Ascending aorta (tissue), 2 donors: ENCODE measurements around the gene ZNF625. TPM values are rescaled to one million over a fixed set of nuclear protein-coding genes. Genes with fewer than 3 reads are reported as not detected.
"Not testable (repeated sequence)": the region's sequence is repeated elsewhere in the genome, so short reads cannot be mapped to it uniquely, and the experiment has no call there.

ENCODE experiments used
- DNase-seq, 2 donors: peaks; one replicate each; pipeline ENCODE4 v3.0.0-alpha.2; 2019; ENCODE audit warnings: low spot score in 2 of 2
- H3K27ac ChIP-seq, 2 donors: fragments of 200-600 bp; sonication (generic); one replicate each; pipeline ENCODE4 v1.5.1; 2016 to 2017; ENCODE audit warnings: mild to moderate bottlenecking in 1 of 2
- H3K27me3 ChIP-seq: fragments of 200-600 bp; sonication (generic); one replicate; pipeline ENCODE4 v1.5.1; 2017
- H3K36me3 ChIP-seq, 2 donors: fragments of 200-600 bp; sonication (generic); one replicate each; pipeline ENCODE4 v1.5.1; 2016
- H3K4me1 ChIP-seq, 2 donors: fragments of 200-600 bp; sonication (generic); one replicate each; pipeline ENCODE4 v1.5.1; 2016 to 2017; ENCODE audit warnings: mild to moderate bottlenecking in 1 of 2
- H3K4me3 ChIP-seq, 2 donors: fragments of 200-600 bp; sonication (generic); one replicate each; pipeline ENCODE4 v1.5.1; 2016 to 2017; ENCODE audit warnings: mild to moderate bottlenecking in 1 of 2
- H3K9me3 ChIP-seq, 2 donors: fragments of 200-600 bp; sonication (generic); one replicate each; pipeline ENCODE4 v1.5.1; 2016
- intact Hi-C: fragments of 100-400 bp; cut with DNase I; formaldehyde crosslinking; loops from one replicate; pipeline ENCODE4 v1.15.1; 2023
- total RNA-seq: library from RNA; depleted of rRNA; stranded (reverse); fragments of >200 nt; gene quantifications from one replicate; pipeline ENCODE4 v1.1.0, GENCODE V29; 2016
- TF ChIP-seq, protein P1 (sequence below), 3 experiments: fragments of 200-600 bp in 2 of 3; fragments of 450-650 bp in 1 of 3; sonication (generic) in 2 of 3; IDR thresholded peaks; one replicate each; pipeline ENCODE4 v1.5.1; 2016 to 2019; ENCODE audit warnings: antibody characterized with exemption in 3 of 3, mild to moderate bottlenecking in 1 of 3, moderate library complexity in 1 of 3

Gene ZNF625
- total RNA-seq, 1 donor from 2014 or later, result 12.0 TPM

DNA sequence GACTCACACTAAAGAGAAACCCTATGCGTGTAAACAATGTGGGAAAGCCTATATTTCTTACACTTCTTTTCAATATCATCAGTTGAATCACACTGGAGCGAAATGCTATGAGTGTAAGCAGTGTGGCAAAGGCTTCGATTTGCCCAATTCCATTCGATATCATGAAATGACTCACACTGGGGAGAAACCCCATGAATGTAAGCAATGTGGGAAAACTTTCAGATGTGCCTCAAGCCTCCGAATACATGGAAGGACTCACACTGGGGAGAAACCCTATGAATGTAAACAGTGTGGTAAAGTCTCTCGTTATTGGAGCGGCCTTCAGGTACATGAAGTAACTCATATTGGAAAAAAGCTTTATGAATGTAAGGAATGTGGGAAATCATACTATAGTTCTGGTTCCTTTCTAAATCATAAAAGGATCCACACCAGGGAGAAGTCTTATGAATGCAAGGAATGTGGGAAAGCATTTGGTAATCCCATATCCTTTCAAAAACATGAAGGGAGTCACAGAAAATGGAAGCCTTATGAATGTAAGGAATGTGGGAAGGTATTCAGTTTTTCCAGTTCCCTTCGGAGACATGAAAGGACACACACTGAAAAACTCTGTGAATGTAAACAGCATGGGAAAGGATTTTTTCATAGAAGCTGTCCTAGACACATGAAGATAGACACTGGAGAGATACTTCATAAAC, 44.4 kb downstream of the ZNF625 start:
- TF ChIP-seq, protein P1, sequence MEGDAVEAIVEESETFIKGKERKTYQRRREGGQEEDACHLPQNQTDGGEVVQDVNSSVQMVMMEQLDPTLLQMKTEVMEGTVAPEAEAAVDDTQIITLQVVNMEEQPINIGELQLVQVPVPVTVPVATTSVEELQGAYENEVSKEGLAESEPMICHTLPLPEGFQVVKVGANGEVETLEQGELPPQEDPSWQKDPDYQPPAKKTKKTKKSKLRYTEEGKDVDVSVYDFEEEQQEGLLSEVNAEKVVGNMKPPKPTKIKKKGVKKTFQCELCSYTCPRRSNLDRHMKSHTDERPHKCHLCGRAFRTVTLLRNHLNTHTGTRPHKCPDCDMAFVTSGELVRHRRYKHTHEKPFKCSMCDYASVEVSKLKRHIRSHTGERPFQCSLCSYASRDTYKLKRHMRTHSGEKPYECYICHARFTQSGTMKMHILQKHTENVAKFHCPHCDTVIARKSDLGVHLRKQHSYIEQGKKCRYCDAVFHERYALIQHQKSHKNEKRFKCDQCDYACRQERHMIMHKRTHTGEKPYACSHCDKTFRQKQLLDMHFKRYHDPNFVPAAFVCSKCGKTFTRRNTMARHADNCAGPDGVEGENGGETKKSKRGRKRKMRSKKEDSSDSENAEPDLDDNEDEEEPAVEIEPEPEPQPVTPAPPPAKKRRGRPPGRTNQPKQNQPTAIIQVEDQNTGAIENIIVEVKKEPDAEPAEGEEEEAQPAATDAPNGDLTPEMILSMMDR (IDR thresholded peaks at IDR 0.05), result no peak
- H3K27ac ChIP-seq, result no peak overlapping the region
- no peaks in the 10 kb centered on the region for H3K27me3 ChIP-seq
- H3K9me3 ChIP-seq, result peaks cover 12 to 78% of the 10 kb centered on the region in 2 donors
- no peak overlapping the region for H3K4me3 ChIP-seq
- H3K4me1 ChIP-seq, result no peaks in the 10 kb centered on the region
- H3K36me3 ChIP-seq, result peaks cover 15 to 44% of the 10 kb centered on the region in 2 donors
- intact Hi-C loops, result no loop called here
- DNase-seq, result no peak

DNA sequence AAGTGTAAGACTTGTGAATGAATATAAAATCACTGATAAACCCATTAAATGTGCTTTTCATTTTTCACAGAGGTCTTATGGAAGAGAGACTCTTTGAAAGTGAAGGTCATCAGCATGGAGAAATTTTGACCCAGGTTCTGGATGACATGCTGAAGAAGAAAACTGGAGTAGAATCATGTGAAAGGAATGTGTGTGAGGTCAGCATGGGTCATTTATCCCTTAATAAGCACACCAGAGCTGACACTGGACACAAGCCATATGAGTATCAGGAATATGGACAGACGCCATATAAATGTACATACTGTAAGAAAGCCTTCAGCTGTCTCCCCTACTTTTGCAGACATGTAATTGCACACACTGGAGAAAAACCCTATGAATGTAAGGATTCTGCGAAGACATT, 45.4 kb downstream of the ZNF625 start:
- Histone ChIP-seq H3K27ac (no peak overlapping the region), H3K4me1 (no peaks in the 10 kb centered on the region), H3K36me3 (peaks cover 15 to 44% of the 10 kb centered on the region in 2 donors), H3K9me3 (peaks cover 12 to 87% of the 10 kb centered on the region in 2 donors), H3K27me3 (no peaks in the 10 kb centered on the region), H3K4me3 (no peak overlapping the region)
- DNase-seq, result no peak
- intact Hi-C loops, result no loop called here
- TF ChIP-seq, protein P1 (IDR thresholded peaks at IDR 0.05), result no peak

DNA sequence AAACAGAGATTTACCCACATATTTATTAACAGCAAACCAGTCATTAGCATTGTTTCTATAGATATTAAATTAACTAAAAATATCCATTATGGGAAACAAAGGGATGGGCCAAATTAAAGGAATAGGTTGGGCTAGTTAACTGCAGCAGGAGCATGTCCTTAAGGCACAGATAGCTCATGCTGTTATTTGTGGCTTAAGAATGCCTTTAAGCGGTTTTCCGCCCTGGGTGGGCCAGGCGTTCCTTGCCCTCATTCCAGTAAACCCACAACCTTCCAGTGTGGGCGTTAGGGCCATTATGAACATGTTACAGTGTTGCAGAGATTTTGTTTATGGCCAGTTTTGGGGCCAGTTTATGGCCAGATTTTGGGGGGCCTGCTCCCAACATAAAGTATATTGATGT, 52.6 kb downstream of the ZNF625 start:
- DNase-seq, H3K4me1 ChIP-seq, H3K27me3 ChIP-seq, H3K27ac ChIP-seq, H3K36me3 ChIP-seq, intact Hi-C loops, H3K4me3 ChIP-seq: not testable (repeated sequence)
- H3K9me3 ChIP-seq, result peaks cover 0 to 60% of the 10 kb centered on the region in 2 donors

DNA sequence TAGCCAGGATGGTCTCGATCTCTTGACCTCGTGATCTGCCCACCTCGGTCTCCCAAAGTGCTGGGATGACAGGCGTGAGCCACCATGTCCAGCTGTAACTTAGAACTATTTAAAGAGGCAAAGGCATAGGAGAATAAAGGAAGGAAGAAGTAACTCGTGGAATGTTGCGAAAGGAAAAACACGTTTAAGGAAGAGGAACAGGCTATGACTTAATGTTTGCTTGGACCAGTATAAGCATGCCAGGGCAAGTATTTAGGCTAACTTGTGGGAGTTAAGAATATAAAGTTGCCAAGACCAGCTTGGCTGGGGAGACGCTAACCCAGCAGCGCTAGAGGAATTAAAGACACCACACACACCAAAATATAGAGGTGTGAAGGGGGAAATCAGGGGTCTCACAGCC, 58.5 kb downstream of the ZNF625 start:
- TF ChIP-seq, protein P1 (IDR thresholded peaks at IDR 0.05), result no peak
- Histone ChIP-seq H3K9me3 (peaks cover 0 to 19% of the 10 kb centered on the region in 2 donors), H3K36me3 (peaks cover 3 to 7% of the 10 kb centered on the region in 2 donors), H3K27ac (no peak overlapping the region), H3K4me3 (no peak overlapping the region), H3K27me3 (no peaks in the 10 kb centered on the region), H3K4me1 (no peaks in the 10 kb centered on the region)
- DNase-seq, result no peak
- intact Hi-C loops, result no loop called here

DNA sequence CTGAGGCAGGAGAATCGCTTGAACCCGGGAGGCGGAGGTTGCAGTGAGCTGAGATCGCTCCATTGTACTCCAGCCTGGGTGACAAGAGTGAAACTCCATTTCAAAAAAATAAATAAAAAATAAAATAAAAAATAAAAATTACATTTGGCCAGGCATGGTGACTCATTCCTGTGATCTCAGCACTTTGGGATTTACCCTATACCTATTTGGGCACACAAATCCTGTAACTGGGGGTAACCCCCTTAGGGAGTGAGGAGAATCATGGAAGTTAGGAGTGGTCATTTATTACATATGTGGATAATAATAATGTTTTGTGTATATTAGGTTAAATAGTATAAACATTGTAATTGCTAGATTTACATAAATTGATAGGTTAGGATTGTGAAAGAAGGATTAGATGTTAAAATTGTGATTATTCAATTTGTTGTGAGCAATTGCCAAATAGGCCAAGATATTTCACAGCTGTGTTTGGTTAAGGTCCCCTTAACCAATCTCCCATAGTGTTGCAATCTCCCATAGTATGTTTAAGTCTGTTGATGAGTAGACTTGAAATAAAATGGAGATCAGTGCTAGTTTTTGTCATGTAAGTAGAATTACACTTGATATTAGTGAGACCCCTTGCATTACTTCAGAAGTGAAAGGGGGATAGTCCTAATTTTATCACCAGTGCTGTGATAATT, 61.3 kb downstream of the ZNF625 start:
- Histone ChIP-seq H3K27me3 (no peaks in the 10 kb centered on the region), H3K4me3 (no peak overlapping the region), H3K9me3 (no peaks in the 10 kb centered on the region), H3K4me1 (peaks cover 0 to 2% of the 10 kb centered on the region in 2 donors), H3K27ac (no peak overlapping the region), H3K36me3 (peaks cover 3 to 7% of the 10 kb centered on the region in 2 donors)
- intact Hi-C loops, result no loop called here
- DNase-seq, result no peak
- TF ChIP-seq, protein P1 (IDR thresholded peaks at IDR 0.05), result no peak

Other genes starting within 250 kb of the ZNF625 start
- gene ZNF700, start 231.6 kb downstream of the ZNF625 start, total RNA-seq, result 4.4 TPM
- gene ZNF763, start 191.7 kb downstream of the ZNF625 start, total RNA-seq, result 2.8 TPM
- gene ZNF433, start 121.1 kb downstream of the ZNF625 start, total RNA-seq, result not detected
- not detected for gene ZNF878, start 103.8 kb downstream of the ZNF625 start, total RNA-seq
- 8.0 TPM for gene ZNF844, start 92.0 kb downstream of the ZNF625 start, total RNA-seq
- gene ZNF20, start 16.4 kb downstream of the ZNF625 start, total RNA-seq, result 0.96 TPM
- gene ZNF136, start 6.4 kb upstream of the ZNF625 start, total RNA-seq, result 1.9 TPM
- 10.4 TPM for gene ZNF44, start 138.1 kb upstream of the ZNF625 start, total RNA-seq
- gene ZNF563, start 176.9 kb upstream of the ZNF625 start, total RNA-seq, result not detected
- gene ZNF442, start 208.9 kb upstream of the ZNF625 start, total RNA-seq, result 0.21 TPM
- 3.1 TPM for gene ZNF799, start 244.5 kb upstream of the ZNF625 start, total RNA-seq